GM19043 (cell line): ENCODE results near the gene LRRC75A.
"Not testable (repeated sequence)": the region's sequence is repeated elsewhere in the genome, so short reads cannot be mapped to it uniquely, and the experiment has no call there.

Experiments used
- ATAC-seq: cut with Tn5 transposase; IDR thresholded peaks from one replicate; pipeline ENCODE4 v1.9.1; 2021; ENCODE audit warnings: low read depth; ENCODE audit not compliant: unreplicated experiment

The LRRC75A gene

DNA sequence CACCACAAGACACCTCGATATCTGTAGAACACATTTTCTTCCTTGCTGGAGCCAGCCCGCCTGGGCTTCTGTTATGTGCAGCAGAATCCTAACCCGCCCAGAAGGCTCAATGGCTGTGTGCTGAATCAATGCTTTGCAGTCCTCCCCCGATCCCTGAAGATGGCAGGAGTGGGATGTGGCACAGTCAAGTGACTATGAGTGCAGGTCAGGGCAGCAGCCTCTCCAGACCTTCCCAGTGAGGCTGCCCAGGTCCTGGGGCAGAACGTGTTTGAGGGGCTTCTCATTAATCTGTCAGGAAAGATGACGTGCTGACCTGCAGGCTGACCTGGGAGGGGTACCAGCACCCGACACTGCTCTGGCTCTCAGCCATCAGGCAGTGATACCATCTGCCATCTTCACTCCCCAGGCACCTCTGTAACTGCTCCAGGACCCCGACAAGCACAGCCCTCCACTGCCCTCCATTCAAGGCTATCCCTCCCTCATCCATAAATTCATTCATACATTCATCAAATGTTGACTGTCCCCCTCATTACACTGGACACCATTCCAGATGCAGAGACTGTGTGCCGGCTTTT lies 35.2 kb downstream of the LRRC75A start:
- no peak for ATAC-seq

DNA sequence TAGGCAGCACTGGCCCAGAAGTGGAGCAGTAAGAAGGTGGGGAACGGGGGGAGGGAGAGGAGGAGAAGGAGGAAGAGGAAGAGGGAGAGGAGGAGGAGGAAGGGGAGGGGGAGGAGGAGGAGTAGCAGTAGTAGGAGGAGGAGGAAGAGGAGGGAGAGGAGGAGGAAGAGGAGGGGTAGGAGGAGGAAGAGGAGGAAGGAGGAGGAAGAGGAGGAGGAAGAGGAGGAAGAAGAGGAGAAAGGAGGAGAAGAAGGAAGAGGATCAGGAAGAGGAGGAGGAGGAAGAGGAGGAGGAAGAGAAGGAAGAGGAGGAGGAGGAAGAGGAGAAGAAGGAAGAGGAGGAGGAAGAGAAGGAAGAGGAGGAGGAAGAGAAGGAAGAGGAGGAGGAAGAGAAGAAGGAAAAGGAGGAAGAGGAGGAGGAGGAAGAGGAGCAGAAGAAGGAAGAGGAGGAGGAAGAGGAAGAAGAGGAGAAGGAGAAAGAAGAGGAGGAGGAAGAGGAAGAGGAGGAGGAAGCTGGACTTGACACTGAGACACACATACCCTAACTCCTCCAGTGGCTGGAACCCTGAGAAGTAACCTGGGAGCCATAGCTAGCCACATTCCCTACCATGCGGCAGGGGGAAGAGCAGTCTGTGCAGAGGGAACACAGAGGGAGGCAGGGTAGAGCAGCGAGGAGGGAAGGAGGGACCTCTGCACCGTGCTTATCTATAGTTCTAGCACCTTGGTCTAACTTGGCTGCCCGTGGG lies 35.8 kb downstream of the LRRC75A start:
- no peak for ATAC-seq

DNA sequence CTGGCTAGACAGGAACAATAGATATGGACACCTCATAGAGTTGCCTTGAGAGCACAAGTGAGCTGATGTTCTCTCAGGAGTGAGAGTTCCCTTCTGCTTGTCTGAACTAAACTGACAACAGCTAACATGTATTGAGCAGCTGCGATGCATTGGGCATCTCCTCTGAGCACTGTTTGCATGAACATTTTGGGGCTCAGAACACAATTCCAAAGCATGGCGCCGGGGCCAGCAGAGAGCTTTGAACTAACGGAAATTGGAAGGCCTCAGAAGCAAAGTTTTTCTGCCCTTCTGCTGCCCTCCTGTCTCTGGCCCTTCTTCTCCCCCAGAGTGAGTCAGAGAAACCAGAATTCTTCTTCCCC lies 38.5 kb downstream of the LRRC75A start:
- no peak for ATAC-seq

DNA sequence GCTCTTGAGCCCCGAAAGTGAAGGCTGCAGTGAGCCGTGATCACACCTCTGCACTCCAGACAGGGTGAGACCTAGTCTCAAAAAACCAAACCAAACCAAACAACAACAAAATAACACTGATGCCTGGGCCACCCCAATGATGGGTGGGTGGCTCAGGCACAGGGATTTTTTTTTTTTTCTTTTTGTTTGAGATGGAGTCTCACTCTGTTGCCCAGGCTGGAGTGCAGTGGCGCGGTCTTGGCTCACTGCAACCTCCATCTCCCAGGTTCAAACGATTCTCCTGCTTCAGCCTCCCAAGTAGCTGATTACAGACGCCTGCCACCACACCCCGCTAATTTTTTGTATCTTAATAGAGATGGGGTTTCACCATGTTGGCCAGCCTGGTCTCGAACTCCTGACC lies 39.7 kb downstream of the LRRC75A start:
- not testable (repeated sequence) for ATAC-seq

DNA sequence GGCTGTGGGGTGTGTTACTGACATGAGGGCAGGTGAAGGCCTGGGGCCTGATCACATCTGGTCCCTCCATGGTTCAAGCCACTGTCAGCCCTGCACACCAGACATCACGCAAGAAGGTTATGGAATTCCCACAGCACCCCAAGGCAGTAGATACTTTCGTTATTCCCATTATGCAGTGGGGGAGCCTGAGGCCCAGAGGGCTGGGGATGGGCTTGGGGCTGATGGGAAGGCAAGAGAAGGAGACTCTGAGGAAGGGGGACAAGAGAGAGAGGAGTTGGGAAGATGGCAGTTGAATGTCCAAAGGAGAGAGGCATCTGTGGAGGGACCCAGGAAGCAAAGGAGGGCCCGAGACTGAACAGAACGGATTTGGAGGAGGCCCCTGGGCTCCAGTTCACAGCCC lies 42.0 kb downstream of the LRRC75A start:
- ATAC-seq, result no peak

DNA sequence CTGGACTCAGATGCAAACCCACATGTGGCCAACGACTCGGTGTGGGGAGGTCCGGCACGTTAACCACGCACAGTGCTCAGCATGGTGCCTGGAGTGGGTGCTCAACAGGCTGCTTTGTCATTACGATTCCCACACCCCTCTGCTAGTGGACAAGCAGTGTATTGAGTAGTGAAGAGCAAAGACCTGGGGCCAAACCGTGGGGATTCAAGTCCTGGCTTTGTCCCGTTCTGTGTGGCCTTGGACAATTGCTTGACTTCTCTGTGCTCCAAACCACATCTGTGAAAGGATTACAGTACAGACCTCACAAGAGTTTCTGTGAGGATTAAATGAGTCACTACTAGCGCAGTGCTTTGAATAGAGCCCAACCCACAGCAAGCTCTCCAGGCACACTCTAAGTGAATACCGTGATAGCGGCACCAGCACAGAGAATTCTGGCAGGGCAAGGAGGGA lies 42.8 kb downstream of the LRRC75A start:
- no peak for ATAC-seq

DNA sequence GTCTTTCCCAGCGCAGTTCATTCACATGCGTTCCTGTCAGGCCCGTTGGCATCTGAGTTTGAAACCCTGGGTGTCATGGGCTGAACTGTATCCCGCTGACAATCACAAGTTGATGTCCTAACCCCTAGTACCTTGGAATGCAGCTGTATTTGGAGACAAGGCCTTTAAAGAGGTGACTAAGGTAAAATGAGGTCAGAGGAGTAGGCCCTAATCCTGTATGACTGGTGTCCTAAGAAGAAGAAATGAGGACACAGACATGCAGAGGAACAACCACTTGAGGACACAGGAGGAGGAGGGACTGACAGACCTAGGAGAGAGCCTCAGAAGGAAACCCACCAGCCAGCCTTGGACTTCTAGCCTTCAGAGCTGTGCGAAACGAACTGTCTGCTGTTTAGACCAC lies 43.5 kb downstream of the LRRC75A start:
- ATAC-seq, result no peak

DNA sequence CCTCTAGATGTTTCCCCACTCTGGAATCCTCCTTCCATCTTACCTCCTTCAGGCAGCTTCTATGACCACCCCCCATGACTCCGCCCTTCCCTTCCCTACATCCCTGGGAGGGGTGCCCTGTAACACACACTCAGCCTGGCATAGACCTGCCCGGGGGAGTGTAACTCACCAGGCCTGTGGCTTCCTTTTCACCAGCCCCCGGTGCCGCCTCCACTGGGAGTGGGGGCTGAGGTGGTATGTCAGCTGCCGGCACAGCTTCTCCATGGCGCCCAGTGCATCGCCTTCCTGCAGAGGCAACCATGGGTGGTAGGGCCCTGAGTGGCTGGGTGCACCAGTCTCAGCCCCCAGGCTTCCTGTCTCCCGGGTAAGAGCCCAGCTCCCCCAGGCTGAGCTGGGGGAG lies 44.3 kb downstream of the LRRC75A start:
- no peak for ATAC-seq

DNA sequence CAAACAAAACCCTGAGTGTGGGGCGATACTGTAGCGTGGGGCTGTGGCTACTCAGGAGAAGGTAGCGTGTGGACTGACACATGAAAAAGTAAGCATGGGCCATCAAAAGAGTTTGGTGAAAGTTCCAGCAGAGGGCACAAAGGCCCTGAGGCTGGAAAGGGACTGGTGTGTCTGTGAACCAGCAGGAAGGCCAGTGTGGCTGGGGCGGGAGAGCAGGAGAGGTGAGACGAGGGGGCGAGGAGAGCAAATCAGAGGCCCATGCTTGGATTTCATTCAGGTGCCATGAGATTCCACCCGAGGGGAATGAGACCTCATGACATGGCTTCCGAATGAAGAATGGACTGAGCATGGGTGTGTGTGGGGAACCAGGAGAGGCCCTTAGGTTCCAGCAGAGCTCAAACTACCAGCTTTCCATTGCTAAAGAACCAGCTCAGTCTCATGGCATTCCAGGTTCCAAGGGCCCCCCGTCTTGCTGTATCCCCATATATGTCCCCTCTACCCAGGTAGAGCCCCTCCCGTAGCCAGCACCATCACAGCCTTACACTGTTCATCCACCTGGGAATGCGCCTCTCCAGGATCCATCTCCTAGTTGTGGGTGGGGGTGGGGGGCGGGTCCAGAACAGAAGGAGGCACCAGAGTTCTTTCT lies 45.5 kb downstream of the LRRC75A start:
- ATAC-seq, result no peak

DNA sequence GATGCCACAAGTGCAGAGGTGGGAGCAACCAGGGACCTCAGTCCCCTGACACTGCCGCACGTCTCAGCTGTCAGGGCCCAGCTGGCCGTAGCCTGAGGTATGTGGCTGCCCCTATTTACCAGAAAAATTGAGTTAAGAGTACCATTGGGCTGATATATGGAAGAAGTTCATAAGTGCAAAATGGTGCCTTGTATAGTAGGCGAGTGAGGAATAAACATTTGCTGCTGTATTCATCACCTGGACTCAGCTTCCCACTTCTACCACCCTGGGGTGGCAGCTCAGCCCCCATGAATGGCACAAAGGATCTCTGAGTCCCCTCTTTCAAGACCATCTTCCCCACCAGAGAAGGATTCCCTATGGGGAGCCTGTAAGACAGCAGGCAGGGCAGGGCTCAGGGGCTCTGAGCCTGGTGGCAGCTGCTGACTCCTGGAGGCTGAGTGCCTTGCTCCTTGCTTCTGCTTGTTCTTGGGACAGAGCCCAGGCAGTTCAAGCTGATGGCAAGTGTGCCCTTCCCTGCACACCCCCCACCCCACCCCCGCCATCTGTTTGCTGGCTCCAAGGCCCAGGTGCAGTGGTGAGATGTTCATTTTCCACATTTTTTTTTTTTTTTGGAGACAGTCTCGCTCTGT lies 47.6 kb downstream of the LRRC75A start:
- no peak for ATAC-seq

DNA sequence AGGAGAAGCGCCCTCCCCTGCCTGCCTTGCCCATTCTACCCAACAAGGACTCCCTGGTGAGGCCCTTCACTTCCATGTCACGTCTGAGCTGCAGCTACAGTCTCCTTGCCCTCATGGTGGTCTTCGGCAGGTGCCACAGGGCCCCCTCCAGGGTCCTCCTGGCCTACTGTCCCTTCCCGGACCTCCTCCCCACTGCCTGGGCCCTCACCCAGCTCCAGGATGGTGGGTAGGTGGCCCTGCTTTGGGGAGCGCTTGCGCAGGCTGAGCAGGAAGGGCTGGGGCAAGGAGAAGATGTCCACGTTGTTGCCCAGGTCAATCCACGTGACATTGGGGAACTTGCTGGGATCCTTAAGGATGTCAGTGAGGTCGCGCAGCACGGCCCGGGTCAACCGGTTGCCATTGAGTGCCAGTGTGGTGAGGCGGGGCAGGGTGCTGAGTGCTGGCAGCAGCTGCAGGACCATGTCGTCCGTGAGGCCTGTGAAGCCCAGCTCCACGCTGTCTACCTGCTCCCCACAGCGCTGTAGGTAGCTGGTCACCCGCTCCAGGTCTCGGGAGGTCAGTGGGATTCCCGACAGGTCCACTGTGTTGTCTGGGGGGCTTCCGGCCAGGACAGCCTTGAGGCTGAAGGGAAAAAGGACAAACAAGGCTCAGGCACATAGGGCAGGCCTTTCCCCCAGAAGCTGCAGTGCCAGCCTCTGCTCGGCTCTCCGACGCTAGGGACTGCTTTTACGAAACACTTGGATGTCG lies 48.3 kb downstream of the LRRC75A start:
- ATAC-seq, result no peak

DNA sequence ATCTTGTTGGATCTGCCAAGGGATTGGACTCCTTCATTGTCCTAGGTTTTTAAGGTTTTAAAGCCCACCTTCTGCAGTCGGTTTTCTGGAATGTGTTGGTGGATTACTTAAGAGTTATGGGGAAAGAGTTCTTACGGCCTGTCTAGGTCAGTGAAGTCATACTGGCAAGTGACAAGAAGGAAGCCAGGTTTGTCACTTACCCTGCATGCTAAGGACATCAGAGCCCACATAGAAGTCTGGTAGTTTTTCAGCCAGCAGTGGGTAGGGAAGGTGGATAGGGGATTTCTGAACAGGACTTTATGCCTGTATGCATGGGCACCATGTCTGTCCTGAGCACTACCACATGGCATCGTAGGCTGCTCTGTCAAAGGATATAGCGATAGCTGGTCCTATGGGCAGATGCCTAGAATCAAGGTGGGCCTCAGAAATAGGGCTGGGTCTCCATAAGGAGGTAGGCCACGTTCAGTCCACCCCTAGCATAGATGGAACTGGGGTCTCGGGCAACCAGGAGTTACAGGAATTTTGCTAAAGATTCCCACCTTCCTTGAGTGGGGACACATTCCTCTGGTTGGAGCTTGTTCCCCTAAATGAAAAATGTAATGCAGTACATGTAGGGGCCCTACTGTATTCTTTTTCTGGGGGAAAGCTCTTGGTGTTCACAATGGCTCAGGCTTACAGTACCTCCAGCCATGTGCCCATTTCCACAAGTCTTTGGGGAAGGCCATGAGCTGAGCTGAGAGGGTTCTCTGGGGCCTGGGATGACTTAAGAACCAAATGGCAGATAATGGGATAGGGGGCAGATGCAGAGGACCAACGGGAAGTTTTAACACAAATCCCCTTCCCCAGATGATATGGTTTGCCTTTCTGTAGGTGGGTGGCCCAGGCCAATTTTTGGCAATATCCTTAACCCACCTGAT lies 49.1 kb downstream of the LRRC75A start:
- no peak for ATAC-seq

DNA sequence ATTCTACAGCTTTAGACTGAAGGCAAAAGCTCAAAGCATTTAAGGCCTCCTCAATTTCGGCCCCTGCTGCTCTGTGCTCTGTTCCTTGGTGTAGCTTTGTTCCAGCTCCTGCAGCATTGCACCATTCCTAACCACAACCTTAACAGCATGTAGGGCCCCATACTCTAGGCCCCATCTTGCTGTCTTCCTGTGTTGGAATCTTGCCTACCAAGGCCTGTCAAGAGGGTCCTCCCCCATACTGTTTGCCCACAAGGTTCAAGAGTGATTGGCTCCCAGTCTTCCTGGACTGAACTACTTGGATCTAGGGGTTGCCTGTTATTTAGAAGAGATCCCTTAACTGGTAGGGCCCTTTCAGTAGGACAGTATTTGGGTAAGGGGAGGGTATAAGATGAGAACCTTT lies 49.9 kb downstream of the LRRC75A start:
- ATAC-seq, result no peak

DNA sequence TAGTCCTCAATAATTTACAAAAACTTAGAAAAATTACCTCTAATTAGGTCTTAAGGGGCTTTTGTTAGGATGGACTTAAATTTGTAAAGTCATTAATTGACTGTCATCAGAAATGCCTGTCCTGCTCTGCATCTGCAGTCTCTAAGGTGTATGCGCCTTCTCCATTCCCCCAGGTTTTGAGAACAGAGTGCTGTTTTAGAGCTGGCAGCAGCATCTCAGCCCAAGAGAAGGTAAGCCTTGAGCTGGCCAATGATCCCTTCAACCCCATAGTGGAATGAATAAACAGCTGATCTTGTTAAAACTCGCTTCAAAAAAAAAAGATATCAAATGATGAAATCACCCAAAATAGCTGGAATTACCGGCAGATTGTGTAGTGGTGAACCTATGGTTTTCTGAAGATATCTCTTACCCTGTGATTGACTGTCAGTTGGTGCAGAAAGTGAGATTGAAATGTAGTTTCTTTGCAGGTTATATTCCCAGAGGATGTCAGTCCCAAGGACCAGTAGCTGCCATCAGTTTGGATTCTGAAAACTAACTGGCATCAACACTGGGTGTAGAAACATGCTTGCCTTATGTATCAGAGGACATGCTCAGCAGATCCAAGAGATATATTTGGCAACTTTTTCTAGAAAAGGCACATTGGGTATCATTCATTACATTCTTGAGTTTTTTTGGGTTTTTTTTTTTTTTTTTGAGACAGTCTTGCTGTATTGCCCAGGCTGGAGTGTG lies 50.9 kb downstream of the LRRC75A start:
- ATAC-seq, result no peak

DNA sequence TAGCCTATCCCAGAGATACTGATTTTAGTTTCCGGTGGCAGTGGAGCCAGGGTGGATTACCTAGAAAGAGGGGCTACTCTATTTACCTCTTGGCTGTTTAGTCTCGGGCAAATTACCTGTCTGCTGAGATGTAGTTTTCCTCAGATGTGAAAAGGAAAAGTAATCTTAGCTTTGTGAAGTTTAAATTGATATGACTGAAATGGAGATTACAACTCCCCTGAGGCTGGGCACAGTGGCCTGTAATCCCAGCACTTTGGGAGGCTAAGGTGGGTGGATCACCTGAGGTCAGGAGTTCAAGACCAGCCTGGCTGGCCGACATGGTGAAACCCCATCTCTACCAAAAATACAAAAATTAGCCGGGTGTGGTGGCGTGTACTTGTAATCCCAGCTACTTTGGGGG lies 51.6 kb downstream of the LRRC75A start:
- not testable (repeated sequence) for ATAC-seq

DNA sequence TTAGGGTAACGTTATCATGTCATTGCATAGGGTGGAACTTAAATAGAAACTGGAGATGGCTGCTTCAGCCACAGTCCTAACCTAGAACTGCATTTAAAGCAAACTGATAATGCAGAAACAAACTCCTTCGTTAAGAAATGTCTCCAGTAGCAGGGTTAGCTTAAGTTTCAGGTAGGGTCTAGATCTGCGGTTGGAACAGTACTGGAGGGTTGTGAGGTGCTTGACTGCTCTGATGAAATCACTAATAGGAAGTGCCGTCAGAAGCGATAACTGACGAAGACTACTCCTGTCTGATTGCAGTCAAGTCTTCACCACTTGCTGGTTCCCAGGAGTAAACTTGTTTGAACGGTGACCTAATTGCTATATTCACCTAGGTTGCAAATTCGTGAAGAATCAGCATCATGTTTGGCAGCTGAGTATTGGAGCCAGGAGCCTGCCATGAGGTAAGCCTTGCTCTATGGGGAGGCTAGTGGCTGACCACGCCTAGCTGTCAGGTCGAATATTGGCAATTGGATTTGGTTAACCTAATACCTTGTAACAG lies 52.1 kb downstream of the LRRC75A start:
- no peak for ATAC-seq

DNA sequence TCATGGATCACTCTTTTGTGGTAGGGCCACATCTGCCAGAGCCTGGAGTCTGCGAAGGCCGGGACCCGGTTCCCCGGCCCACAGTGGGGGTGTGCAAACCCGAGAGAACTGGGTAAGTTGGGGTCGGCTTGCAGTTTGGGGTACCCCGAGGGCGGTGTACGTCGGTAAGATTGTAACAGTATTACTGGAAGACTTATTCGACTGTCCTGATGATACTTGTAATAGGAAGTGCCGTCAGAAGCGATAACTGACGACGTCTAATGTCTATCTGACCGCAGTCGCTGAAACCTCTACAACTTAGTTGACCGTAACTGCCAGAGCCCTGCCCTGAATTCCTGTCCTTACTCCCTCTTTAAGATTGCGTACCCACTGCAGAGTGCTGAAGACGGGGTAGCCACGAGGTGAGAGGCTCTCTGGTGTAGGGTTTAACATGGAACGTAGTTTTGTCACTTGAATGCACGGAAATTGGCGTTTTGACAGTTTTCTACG lies 52.6 kb downstream of the LRRC75A start:
- no peak for ATAC-seq

DNA sequence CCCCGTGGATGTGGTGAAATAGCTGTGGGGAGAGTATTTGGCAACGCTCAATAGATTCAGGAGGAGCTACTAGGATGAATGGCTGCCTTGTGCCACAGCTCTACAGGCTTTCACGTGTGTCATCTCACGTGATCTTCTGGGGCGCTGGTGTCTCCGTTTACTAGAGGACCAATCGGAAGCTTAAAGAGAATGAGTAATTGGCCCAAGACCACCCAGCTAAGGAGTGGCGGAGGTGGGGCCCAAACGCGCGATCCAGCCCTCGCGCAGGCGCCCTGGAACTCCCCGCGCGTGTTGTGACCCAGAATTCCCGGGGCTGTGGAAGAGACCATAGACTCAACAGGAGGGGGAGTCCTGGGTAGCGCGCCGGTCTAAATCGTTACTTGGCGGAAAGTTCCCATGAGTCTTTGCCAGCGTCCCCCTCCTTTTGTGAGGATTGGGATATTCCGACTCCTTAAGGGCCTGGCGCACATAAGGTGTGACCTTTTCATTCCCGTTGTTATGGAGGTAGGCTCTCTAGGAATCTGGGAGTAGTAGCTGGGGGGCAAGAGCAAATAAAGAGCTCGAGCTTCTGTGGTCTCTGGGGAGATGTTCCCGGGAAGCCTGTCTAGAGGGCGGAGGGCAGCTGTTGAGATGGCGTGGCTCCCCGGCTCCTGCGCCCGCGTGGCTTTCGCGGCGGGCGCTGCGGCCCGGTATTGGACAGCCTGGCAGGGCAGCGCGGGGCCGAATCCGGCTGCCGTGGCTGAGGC lies 53.3 kb downstream of the LRRC75A start:
- peak; percentile 85 for ATAC-seq
